SK-N-SH (cell line): ENCODE data around the gene KAT8. TPM values are rescaled to one million over a fixed set of nuclear protein-coding genes. Genes with fewer than 3 reads are reported as not detected.
"Not testable (repeated sequence)": the region's sequence is repeated elsewhere in the genome, so short reads cannot be mapped to it uniquely, and the experiment has no call there.

Experiments
- CTCF ChIA-PET: fragments of 300-600, 350-600 bp; formaldehyde crosslinking; extraction: SDS; loops from one replicate; lab custom pipeline; 2021; lab: Yijun Ruan, JAX
- POLR2A ChIA-PET: fragments of 350-600 bp; sonication (Branson Sonifier 250); formaldehyde crosslinking; extraction: SDS; loops from one replicate; lab custom pipeline; 2020; ENCODE audit warnings: antibody characterized with exemption, inconsistent platforms; lab: Yijun Ruan, JAX
- DNase-seq: peaks from one replicate; pipeline ENCODE4 v3.0.0; 2012
- H2AFZ ChIP-seq: fragments of 200-600 bp; sonication (generic); 2 replicates; pipeline ENCODE4 v1.8.1; 2016; ENCODE audit warnings: antibody characterized with exemption, mild to moderate bottlenecking, low read depth
- H3F3A ChIP-seq: fragments of 200-600 bp; sonication (generic); replicated peaks from 2 replicates; pipeline ENCODE3; 2016; ENCODE audit warnings: antibody characterized with exemption, mild to moderate bottlenecking; ENCODE audit not compliant: insufficient read depth
- H3K27ac ChIP-seq, 2 experiments: fragments of 200-500 bp in 1 of 2; fragments of 200-600 bp in 1 of 2; sonication (Bioruptor generic) in 1 of 2; sonication (generic), shearing (Covaris generic) in 1 of 2; 2 replicates each; pipeline versions ENCODE4 v1.5.1 to v1.6.1; 2014 to 2016; ENCODE audit warnings: low read depth in 2 of 2, inconsistent platforms in 1 of 2, low read length in 1 of 2, mild to moderate bottlenecking in 1 of 2, mixed read lengths in 1 of 2
- H3K27me3 ChIP-seq: fragments of 200-600 bp; sonication (generic), shearing (Covaris generic); 2 replicates; pipeline ENCODE4 v1.6.1; 2016; ENCODE audit warnings: mixed run types; ENCODE audit not compliant: insufficient read depth
- H3K36me3 ChIP-seq, 2 experiments: fragments of 200-500 bp in 1 of 2; fragments of 200-600 bp in 1 of 2; sonication (Bioruptor generic) in 1 of 2; sonication (generic) in 1 of 2; replicated peaks in 1 of 2; 2 replicates each; pipeline versions ENCODE3 to v1.5.1; 2014 to 2016; ENCODE audit warnings: low read length in 1 of 2, mild to moderate bottlenecking in 1 of 2; ENCODE audit not compliant: insufficient read depth in 2 of 2, control insufficient read depth in 1 of 2
- H3K4me1 ChIP-seq, 2 experiments: fragments of 200-500 bp in 1 of 2; fragments of 200-600 bp in 1 of 2; sonication (Bioruptor generic) in 1 of 2; sonication (generic), shearing (Covaris generic) in 1 of 2; 2 replicates each; pipeline versions ENCODE4 v1.5.1 to v1.6.1; 2014 to 2016; ENCODE audit warnings: low read depth in 1 of 2, low read length in 1 of 2, mixed run types in 1 of 2; ENCODE audit not compliant: insufficient read depth in 2 of 2, control insufficient read depth in 1 of 2
- H3K4me2 ChIP-seq: fragments of 200-600 bp; sonication (generic), shearing (Covaris generic); 2 replicates; pipeline ENCODE4 v1.6.1; 2017; ENCODE audit warnings: mixed run types
- H3K4me3 ChIP-seq, 2 experiments: fragments of 200-500 bp in 1 of 2; fragments of 200-600 bp in 1 of 2; sonication (Bioruptor generic) in 1 of 2; sonication (generic), shearing (Covaris generic) in 1 of 2; 2 replicates each; pipeline versions ENCODE4 v1.5.1 to v1.8.1; 2014 to 2016; ENCODE audit warnings: low read depth in 2 of 2, inconsistent platforms in 1 of 2, low read length in 1 of 2, mild to moderate bottlenecking in 1 of 2, mixed read lengths in 1 of 2, moderate library complexity in 1 of 2
- H3K79me2 ChIP-seq: fragments of 200-600 bp; sonication (generic); 2 replicates; pipeline ENCODE4 v1.8.1; 2017; ENCODE audit warnings: mild to moderate bottlenecking; ENCODE audit not compliant: insufficient read depth
- H3K9ac ChIP-seq: fragments of 200-600 bp; sonication (generic); 2 replicates; pipeline ENCODE4 v1.6.1; 2017; ENCODE audit warnings: mixed run types
- H3K9me2 ChIP-seq: fragments of 200-600 bp; sonication (generic); 2 replicates; pipeline ENCODE4 v1.6.1; 2017; ENCODE audit warnings: mixed run types
- H3K9me3 ChIP-seq: fragments of 200-600 bp; sonication (generic); 2 replicates; pipeline ENCODE4 v1.6.1; 2017; ENCODE audit warnings: mixed run types, mild to moderate bottlenecking, moderate library complexity
- H4K20me1 ChIP-seq: fragments of 200-600 bp; sonication (generic); 2 replicates; pipeline ENCODE4 v1.6.1; 2017; ENCODE audit warnings: mild to moderate bottlenecking, mixed run types; ENCODE audit not compliant: insufficient read depth
- ELF1 ChIP-seq: IDR thresholded peaks from 2 replicates; pipeline ENCODE4 v1.4.0; 2012
- EP300 ChIP-seq, 2 experiments: IDR thresholded peaks; 2 replicates each; pipeline versions ENCODE4 v1.4.0 to v1.6.1; 2012; ENCODE audit warnings: borderline replicate concordance in 1 of 2, low read depth in 1 of 2, low read length in 1 of 2
- EZH2phosphoT487 ChIP-seq: fragments of 200-600 bp; sonication (generic); IDR thresholded peaks from 2 replicates; pipeline ENCODE4 v1.6.1; 2017; ENCODE audit warnings: low read depth, mixed run types, mild to moderate bottlenecking, antibody characterized with exemption, moderate library complexity, borderline replicate concordance
- FOSL2 ChIP-seq: IDR thresholded peaks from 2 replicates; pipeline ENCODE4 v1.4.0; 2012; ENCODE audit warnings: low read depth, mild to moderate bottlenecking, moderate library complexity, borderline replicate concordance
- FOXM1 ChIP-seq: IDR thresholded peaks from 2 replicates; pipeline ENCODE4 v1.4.0; 2012; ENCODE audit warnings: low read depth, mild to moderate bottlenecking
- GABPA ChIP-seq: IDR thresholded peaks from 2 replicates; pipeline ENCODE4 v1.4.0; 2012; ENCODE audit warnings: low read depth, mild to moderate bottlenecking
- MEF2A ChIP-seq: IDR thresholded peaks from 2 replicates; pipeline ENCODE4 v1.4.0; 2012; ENCODE audit warnings: low read depth, borderline replicate concordance
- MXI1 ChIP-seq: IDR thresholded peaks from 2 replicates; pipeline ENCODE4 v1.6.1; 2012; ENCODE audit warnings: mild to moderate bottlenecking, low read depth, low read length, improper control_type of control experiment
- NFIC ChIP-seq: IDR thresholded peaks from 2 replicates; pipeline ENCODE4 v1.4.0; 2012; ENCODE audit warnings: borderline replicate concordance
- RFX5 ChIP-seq: IDR thresholded peaks from 2 replicates; pipeline ENCODE4 v1.6.1; 2012; ENCODE audit warnings: mild to moderate bottlenecking, improper control_type of control experiment, low read length
- TCF12 ChIP-seq: IDR thresholded peaks from 2 replicates; pipeline ENCODE4 v1.4.0; 2012
- TEAD4 ChIP-seq: IDR thresholded peaks from 2 replicates; pipeline ENCODE4 v1.4.0; 2012; ENCODE audit warnings: mild to moderate bottlenecking, borderline replicate concordance; ENCODE audit not compliant: insufficient read depth
- USF1 ChIP-seq: IDR thresholded peaks from 2 replicates; pipeline ENCODE4 v1.4.0; 2012; ENCODE audit warnings: low read depth, borderline replicate concordance
- ZBTB33 ChIP-seq: IDR thresholded peaks from 2 replicates; pipeline ENCODE4 v1.4.0; 2012; ENCODE audit warnings: low read depth, borderline replicate concordance
- WGBS: methylation state at CpG from one replicate; pipeline ENCODE4 v1.1.6; 2017; ENCODE audit warnings: low lambda C conversion rate; 5-methylcytosine and 5-hydroxymethylcytosine counted together
- polyA plus RNA-seq, 3 experiments: library from polyadenylated mRNA; depleted of rRNA; stranded (reverse); fragments of >200 nt; gene quantifications; 2 replicates each; pipeline ENCODE4 v1.2.3, GENCODE V29; 2012
- TF ChIP-seq, protein P1 (sequence below): fragments of 150-350 bp; IDR thresholded peaks from 2 replicates; pipeline ENCODE4 v1.6.1; 2016; ENCODE audit warnings: mild to moderate bottlenecking, low read depth, low read length

Gene KAT8
- polyA plus RNA-seq, 1 of the 3 experiments (the other 2 are of a cell fraction), result 52.0 TPM

DNA sequence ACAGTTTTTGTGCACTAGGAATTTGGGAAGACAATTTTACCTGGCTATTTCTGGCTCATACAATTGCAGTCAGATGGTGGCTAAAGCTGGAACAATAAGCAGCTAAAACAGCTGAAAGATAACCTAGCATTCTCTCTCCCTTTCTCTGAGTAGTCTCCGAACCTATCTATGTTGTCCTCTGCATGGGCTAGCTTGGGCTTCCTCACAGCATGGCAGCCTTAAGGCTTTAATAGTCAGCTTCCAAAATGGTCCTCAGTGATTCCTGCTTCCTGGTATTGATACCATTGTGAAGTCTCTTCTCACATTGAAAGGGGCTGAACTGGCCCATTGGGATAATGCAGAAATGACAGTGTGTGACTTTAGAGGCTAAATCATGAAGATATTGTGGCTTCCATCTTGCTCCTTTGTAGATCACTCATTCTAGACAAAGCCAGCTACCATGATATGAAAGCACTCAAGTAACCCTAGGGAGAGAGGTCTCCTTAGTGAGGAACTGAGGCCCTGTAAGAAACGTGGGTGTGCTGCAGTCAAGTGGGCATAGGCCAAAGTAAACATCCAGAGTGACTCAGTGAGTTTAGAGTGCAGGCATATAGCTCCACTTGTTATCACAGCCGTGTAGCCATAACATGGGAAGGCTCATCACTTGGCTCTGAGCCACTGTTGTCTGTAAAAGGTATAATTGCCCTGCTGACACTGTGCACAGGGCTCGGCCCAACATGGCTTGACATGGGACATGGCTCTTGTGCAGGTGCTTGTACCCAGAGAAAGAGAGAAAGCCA lies 17.4 kb upstream of the KAT8 start:
- POLR2A ChIA-PET, result interaction anchor here (0.9 to 1.5 kb wide), 3 partner anchors 17 to 42 kb away, joined by 3 to 5 read pairs (median 3); partner anchors contain the start of genes KAT8 and ZNF668
- WGBS, result 42% methylated on average over 4 of the region's 4 CpGs
- no peak overlapping the region for H3K27ac ChIP-seq
- no peaks in the 10 kb centered on the region for H4K20me1 ChIP-seq
- H3K4me1 ChIP-seq, result no peaks in the 10 kb centered on the region; a peak in 1 of 4 replicates
- no peaks in the 10 kb centered on the region for H3K27me3 ChIP-seq
- no peaks in the 10 kb centered on the region for H3K79me2 ChIP-seq
- CTCF ChIA-PET, result interaction anchor here (0.9 to 2.1 kb wide), 4 partner anchors 20 to 343 kb away, joined by 3 to 7 read pairs (median 4); partner anchors contain the start of genes HSD3B7 and ZNF843
- H3K9ac ChIP-seq, result no peak overlapping the region
- no peak overlapping the region for H3K4me2 ChIP-seq
- no peaks in the 10 kb centered on the region for H3K36me3 ChIP-seq
- no peak for DNase-seq
- H3K9me3 ChIP-seq, result no peaks in the 10 kb centered on the region
- H3F3A ChIP-seq, result no peaks in the 10 kb centered on the region
- peak; percentile 25; the same call in 1 of the 2 replicates for TF ChIP-seq NFIC
- no peak for TF ChIP-seq TCF12
- TF ChIP-seq MEF2A, result no peak
- no peak for TF ChIP-seq MXI1
- no peak for TF ChIP-seq EP300 (IDR thresholded peaks at IDR 0.05; ENCODE audit: borderline replicate concordance in 1 of 2, low read depth in 1 of 2, low read length in 1 of 2)
- no peak for TF ChIP-seq FOXM1
- 0 out of 2 replicates have a peak overlapping the region, but pooled peaks have one; percentile 29 for H2AFZ ChIP-seq
- H3K9me2 ChIP-seq, result no peaks in the 10 kb centered on the region
- no peak overlapping the region for H3K4me3 ChIP-seq

DNA sequence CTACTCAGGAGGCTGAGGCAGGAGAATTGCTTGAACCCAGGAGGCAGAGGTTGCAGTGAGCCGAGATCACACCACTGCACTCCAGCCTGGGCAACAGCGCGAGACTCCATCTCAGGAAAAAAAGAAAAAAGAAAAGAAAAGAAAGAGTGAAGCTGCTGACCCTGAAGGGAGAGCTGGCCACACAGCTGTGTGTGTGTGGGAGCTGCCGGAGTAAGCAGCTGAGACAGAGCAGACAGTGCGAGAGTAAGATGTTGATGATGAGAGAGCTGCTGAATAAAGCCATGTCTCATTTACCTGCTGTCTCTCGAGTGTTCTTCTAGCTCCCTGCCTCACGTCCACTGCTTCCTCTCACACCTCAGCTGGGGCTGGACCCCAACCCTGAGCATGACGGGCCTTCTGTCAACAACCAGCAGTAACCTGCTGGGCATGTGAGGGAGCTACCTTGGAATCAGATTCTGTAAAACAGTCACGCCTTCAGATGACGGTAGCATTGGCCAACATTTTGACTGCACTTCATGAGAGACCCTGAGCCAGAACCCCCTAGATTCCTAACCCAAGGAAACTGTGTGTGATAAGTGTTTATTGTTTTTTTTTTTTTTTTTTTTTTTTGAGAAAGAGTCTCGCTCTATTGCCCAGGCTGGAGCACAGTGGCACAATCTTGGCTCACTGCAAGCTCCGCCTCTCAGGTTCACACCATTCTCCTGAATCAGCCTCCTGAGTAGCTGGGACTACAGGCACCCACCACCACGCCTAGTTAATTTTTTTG lies 16.4 kb upstream of the KAT8 start:
- H3K36me3 ChIP-seq, H3K4me1 ChIP-seq, H3K27ac ChIP-seq, H4K20me1 ChIP-seq, H3K4me3 ChIP-seq, H3K27me3 ChIP-seq, H3K9ac ChIP-seq, H3K79me2 ChIP-seq, DNase-seq, H3F3A ChIP-seq, H3K9me3 ChIP-seq, H3K9me2 ChIP-seq, H3K4me2 ChIP-seq: not testable (repeated sequence)
- ChIA-PET CTCF (interaction anchor here (1.1 to 2.1 kb wide), 3 partner anchors 21 to 116 kb away, joined by 3 to 7 read pairs (median 4); no protein-coding TSS in a partner anchor), POLR2A (interaction anchor here (1.5 kb wide), 1 partner anchor 16 kb away, joined by 5 read pairs; the partner anchor contains the start of gene KAT8)
- WGBS, result 88% methylated on average over 13 of the region's 13 CpGs
- 0 out of 2 replicates have a peak overlapping the region, but pooled peaks have one; percentile 29 for H2AFZ ChIP-seq

DNA sequence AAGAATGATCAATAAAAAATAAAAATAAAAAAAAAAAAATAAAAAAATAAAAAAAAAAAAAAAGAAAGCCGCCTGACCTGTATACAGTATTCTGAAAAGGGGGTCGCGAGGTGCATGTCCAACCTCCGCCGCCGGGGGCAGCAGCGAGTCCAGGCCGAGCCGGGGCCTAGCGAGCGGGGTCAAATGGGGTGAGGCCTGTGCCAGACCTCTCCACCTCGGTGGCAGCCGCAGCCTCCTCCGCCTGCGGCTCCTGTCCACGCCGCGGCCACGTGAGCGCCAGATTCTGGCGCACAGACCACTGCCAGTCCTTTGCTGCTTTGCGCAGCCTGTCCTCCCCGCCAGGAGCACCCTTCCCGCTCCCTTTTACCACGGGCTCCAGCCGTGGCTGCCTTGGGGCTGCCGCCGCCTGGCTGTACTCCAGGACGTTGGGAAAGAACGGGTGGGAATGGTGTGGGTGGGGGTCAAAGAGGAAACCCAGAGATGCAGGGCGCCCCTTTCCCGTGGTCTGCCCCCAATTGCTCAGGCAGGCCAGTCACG lies 11.7 kb upstream of the KAT8 start:
- H3K4me1 ChIP-seq, result peaks cover 8 to 25% of the 10 kb centered on the region in 2 experiments; a peak in 2 of 4 replicates
- 20% methylated on average over 16 of the region's 33 CpGs for WGBS
- H3K9me3 ChIP-seq, result no peaks in the 10 kb centered on the region
- peak overlapping the region; percentile 41; the same call in 1 of the 2 replicates for H3K9ac ChIP-seq
- peaks cover 23% of the 10 kb centered on the region for H3K79me2 ChIP-seq
- H2AFZ ChIP-seq, result peak overlapping the region; percentile 93
- no peaks in the 10 kb centered on the region for H4K20me1 ChIP-seq
- no peak overlapping the region for H3K4me3 ChIP-seq
- DNase-seq, result peak; percentile 96
- ChIA-PET CTCF (no interaction called here), POLR2A (no interaction called here)
- H3K9me2 ChIP-seq, result no peaks in the 10 kb centered on the region
- peak overlapping the region; percentile 51 to 91; a peak in 3 of 4 replicates for H3K27ac ChIP-seq
- no peak overlapping the region for H3K4me2 ChIP-seq
- no peaks in the 10 kb centered on the region for H3K27me3 ChIP-seq
- no peaks in the 10 kb centered on the region for H3F3A ChIP-seq
- H3K36me3 ChIP-seq, result peaks cover 14 to 15% of the 10 kb centered on the region in 2 experiments
- no peak for TF ChIP-seq TEAD4
- TF ChIP-seq FOSL2, result no peak
- TF ChIP-seq ELF1, result no peak
- TF ChIP-seq RFX5, result no peak
- TF ChIP-seq USF1, result peak; percentile 44; the same call in 1 of the 2 replicates
- no peak for TF ChIP-seq ZBTB33
- no peak for TF ChIP-seq EZH2phosphoT487
- TF ChIP-seq, protein P1, sequence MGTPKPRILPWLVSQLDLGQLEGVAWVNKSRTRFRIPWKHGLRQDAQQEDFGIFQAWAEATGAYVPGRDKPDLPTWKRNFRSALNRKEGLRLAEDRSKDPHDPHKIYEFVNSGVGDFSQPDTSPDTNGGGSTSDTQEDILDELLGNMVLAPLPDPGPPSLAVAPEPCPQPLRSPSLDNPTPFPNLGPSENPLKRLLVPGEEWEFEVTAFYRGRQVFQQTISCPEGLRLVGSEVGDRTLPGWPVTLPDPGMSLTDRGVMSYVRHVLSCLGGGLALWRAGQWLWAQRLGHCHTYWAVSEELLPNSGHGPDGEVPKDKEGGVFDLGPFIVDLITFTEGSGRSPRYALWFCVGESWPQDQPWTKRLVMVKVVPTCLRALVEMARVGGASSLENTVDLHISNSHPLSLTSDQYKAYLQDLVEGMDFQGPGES, result no peak
- TF ChIP-seq GABPA, result no peak
